CD4-positive, alpha-beta T cell treated with Interleukin-15 for 4 hours (primary cell): ENCODE measurements around the gene AGTR1.
"Not testable (repeated sequence)": the region's sequence is repeated elsewhere in the genome, so short reads cannot be mapped to it uniquely, and the experiment has no call there.

ENCODE experiments used
- DNase-seq: peaks from one replicate; pipeline ENCODE4 v3.0.0-alpha.2; 2020; ENCODE audit warnings: low spot score

AGTR1 gene

DNA sequence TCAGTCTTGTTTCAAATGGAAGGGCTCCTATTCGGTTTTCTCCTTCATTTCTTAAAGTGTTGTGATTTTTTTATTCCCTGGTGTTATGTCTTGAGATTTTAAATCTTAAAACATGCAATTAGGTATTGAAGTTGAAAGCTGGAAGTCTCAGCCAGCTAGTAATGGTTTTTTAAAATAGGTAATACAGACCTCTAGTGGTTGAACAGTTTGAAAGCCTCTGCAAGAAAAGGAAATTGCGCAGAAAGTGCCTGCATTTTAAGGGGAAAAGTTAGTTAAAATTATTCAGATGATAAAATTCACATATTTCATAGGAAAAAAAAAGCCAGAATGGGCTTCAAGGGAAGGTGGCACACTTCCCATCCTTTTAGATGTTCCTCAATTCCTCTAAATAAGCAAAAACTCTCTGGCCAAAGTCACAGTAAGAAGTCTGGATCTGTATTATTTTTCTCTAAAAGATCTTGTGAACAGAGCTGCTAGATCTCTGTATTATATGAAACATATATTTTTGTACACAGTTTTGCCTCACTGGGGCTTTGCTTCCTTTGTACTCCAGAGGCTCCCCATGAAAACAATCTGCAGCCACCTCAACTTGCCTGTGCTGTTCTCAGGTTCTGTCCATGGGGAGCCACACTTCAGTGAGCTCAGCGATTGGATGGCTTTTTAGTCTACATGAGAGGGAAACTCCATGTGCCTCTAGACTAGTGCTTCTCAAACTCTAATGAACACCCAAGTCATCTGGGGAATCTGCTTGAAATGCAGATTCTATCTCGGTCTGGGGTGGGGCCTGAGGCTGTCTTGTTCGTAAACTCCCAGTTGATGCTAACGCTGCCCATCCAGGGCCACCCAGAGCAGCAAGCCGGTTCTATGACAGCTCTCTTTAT lies 21.5 kb downstream of the AGTR1 start:
- DNase-seq: no peak

DNA sequence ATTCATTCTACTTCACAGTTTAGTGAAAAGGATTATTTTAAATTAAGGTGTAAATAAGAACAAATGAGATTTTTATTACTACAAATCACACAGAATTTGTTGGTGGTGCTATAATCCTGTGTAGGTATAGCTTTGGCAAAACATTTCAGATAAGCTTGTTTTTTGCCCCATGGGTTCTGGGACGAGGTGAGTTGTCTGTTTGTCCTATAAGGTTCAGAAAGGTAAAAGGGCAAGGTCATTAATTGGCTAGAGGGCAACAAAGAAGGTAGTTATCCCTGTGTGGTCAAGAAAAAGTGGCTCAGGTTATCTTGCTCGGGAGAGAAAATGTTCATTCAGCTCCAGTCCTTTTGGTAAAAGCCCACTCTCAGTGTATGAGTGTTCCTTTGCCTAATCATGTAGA lies 23.2 kb downstream of the AGTR1 start:
- no peak for DNase-seq

DNA sequence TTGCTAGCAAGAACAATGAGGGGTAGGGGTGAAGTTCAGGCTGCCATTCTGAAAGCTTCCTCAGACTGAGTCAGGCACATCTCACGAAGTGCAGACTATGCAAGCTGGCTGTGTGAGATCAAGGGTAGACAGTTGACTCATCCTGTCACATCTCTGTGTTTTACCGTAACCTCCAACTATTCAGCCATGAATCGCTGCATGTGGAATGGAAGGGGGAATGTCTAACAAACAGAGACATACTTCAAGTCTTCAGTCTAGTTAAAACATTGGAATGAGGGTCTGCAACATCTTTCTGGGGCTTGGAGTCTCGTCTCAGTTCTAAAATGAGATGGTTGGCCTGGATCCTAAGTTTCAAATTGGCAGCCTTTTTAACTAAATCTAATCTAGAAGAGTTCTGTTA lies 25.9 kb downstream of the AGTR1 start:
- DNase-seq: no peak

DNA sequence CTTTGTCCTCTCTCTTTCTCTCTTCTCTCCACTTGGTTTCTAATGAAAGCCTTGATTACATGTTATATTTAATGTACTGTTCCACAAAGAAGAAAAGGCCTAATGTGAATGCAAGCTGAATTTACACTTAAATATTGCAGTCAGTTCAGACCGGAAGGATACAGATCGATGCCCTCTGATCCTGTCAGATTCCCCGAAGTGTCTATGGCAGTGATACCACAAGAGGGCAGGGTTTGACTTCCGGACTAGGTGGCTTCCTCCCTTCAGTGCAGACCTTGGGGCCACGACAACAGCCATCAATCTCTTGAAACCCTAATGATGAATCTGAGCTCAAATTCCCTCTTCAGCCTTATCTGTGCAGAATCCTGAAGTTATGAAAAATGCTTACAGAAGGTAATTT lies 29.5 kb downstream of the AGTR1 start:
- DNase-seq: no peak

DNA sequence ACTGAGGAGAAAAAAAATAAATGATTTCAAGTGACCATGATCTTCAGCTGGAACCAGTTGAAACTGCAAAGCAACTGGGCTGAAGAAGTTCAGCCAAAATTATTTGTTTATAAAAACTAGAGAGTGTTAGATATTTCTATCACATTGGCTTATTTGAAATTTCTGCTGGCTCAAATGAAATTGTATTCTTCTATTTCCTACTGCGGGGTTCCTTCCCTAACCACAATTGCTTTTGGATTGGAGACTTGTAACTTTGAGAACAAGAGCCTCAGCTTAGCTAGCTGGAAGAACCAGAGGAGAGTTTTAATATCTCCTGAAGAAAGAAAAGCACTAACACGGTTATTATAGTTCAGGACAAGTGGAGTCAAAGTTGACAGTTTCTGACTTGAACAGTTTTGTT lies 31.1 kb downstream of the AGTR1 start:
- DNase-seq: no peak

DNA sequence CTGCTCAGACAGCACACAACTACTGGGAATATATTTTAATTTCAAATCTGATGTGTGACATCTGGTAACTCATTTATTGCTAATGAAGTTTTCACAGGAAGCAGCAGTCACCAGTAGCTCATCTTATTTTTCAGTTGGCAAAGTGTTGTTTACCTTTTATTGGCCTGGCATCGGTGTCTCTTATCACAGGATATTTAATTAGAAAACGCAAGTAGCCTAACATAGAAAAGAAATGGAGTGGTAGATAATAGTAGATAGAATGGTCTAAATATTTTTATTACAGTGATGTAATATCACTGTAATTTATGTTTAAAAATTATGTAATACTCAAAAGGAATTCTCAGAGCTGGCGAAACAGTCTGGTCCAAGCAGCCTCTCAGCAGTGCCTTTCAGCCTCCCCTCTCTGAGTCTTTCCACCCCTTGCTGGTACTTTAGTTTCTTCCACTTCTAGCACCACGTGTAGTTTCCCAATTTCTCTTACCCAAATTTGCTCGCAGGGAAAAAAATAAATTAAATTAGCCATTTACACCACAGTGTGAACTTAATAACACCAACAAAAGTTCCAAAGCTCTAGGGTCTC lies 31.9 kb downstream of the AGTR1 start:
- DNase-seq: no peak

DNA sequence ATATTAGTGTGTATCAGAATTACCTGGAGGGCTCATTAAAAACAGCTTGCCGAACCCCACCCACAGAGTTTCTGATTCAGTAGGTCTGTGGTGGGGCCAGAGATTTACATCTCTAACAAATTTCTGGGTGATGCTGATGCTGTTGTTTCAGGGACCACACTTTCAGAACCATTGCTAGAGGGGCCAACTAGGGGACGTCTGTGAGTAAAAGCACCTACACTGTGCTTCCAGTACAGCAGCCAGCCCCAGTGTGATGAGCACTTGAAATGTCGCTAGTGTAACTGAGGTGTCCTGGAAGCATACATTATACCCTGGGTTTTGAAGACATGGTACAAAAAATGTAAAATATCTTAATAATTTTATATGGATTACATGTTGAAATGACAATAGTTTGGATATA lies 33.0 kb downstream of the AGTR1 start:
- no peak for DNase-seq

DNA sequence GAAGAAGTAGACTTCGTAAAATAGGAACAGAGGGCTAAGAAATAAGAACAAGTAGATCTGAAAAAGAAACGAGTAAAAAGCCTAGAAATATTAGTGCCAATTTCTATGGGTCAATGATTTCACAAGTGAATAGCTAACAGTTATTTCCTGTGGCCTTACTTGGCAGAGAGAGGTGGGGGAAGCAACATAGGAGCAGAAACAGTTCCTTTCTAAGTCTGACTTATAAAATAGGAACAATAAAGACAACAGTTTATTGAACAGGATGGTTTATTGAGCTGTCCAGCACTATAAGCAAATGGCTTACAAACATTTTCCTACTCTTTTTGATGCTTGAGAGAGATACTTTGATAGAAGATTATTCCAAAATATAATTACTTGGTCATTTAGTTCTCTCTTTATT lies 37.9 kb downstream of the AGTR1 start:
- DNase-seq: no peak

DNA sequence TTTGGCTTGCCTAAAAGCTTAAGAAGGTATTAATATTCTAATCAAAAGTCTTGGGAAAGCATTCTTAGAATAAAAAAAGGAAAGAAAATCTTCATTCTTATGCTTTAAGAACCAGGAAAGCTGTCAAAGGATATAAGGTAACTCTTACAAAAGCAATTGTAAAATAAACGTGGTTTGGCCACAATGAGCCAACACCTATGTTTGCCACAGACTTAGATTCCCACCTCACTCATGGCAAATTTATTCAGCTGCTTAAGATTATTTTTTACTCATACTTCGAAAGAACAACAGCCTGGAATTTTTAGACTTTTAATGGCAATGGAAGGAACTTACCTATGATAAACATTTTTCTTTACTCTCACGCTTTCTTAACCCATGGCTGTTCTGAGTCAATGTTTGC lies 38.4 kb downstream of the AGTR1 start:
- no peak for DNase-seq

DNA sequence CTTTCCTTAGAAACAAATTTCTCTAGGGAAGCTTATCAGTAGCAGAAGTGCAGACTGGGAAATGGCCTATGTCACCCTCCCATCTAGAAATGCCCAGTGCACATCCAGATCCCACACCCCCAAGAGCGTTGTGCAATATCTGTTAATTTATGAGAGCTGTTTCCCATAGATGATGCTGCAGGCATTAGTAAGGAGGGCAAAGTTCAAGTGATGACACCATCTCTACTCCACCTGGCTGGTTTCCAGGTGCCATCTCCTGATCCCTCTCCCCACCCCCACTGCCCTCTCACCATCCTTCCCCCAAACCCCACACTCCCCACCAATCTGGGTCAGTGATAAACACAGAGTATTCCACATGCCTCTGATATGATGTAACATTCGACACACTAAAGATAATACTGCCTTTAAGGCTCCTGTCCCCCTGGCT lies 39.4 kb downstream of the AGTR1 start:
- no peak for DNase-seq

DNA sequence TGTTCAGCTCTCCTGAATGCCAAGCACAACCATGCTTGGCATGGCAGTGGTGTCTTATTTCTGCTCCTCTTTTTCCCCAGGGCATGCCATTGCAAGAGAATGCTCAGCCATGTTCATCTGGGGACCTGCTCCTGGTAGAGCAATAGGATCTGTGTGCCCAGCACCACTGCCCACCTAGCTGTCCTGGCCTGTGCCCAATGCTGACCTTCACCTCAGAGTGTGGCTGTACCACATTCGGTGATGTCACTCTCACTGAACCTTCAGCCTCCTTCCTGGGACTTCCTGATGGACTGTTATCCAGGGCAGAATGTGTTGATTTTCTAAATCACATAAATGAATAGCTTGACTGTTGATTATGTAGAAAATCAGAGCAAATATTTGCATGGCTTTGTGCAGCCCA lies 42.0 kb downstream of the AGTR1 start:
- DNase-seq: no peak

DNA sequence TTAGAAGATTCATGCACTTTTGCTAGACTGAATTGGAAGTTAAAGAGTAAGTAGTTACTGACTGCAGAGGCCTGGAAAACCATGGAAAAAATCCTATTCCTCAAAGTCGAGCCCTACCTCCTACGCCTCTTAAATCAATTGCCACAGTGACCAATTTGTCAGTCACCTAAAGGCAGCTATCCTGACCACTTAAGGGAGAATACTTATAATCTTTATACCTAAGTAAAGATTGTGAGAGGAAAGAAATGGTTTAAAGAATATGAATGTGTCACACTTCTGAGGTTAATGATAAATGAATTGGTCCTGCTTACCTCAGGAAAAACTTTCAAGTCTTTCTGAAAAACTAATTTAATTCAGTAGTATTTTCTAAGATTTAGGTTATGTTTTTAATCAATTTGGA lies 42.6 kb downstream of the AGTR1 start:
- DNase-seq: no peak

DNA sequence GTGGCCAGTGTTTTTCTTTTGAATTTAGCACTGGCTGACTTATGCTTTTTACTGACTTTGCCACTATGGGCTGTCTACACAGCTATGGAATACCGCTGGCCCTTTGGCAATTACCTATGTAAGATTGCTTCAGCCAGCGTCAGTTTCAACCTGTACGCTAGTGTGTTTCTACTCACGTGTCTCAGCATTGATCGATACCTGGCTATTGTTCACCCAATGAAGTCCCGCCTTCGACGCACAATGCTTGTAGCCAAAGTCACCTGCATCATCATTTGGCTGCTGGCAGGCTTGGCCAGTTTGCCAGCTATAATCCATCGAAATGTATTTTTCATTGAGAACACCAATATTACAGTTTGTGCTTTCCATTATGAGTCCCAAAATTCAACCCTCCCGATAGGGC lies 43.5 kb downstream of the AGTR1 start:
- DNase-seq: no peak

DNA sequence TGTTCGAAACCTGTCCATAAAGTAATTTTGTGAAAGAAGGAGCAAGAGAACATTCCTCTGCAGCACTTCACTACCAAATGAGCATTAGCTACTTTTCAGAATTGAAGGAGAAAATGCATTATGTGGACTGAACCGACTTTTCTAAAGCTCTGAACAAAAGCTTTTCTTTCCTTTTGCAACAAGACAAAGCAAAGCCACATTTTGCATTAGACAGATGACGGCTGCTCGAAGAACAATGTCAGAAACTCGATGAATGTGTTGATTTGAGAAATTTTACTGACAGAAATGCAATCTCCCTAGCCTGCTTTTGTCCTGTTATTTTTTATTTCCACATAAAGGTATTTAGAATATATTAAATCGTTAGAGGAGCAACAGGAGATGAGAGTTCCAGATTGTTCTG lies 44.4 kb downstream of the AGTR1 start:
- no peak for DNase-seq

DNA sequence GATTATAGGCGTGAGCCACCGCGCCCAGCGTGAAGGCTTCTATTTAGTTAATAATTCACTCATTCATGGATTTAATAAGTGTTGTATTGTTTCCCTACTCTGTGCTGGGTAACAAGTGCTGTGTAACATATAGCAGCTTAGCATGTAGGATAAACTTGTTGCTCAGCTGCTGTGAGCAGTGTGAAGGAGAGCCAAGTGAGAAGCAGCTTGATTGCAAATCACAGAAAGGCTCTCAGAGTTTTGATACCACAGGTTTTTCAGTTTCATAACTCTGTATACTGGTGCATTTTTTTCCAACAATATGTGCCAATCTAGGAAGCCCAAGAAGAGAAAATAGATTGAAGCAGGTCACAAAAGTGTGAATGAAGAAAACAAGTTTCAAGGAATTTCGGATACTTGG lies 48.4 kb downstream of the AGTR1 start:
- no peak for DNase-seq

DNA sequence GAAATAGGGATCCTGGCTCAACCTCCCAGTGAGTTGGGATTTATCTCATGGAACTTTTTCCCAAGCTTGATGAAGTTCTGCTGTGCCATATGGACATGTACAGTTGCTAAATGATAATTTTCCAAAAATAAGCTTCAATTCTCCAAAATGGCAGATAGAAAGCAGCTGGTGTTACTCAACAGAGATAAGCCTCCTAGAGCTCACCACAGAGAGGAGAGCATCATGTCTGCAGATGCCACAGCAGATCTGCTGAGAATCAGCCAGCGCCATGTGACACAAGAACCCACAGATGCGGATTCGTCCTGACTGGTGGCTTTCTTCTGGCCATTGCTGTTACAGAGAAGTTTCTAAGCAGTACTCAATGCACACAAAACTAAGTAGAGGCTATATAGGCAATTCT lies 50.6 kb downstream of the AGTR1 start:
- no peak for DNase-seq

DNA sequence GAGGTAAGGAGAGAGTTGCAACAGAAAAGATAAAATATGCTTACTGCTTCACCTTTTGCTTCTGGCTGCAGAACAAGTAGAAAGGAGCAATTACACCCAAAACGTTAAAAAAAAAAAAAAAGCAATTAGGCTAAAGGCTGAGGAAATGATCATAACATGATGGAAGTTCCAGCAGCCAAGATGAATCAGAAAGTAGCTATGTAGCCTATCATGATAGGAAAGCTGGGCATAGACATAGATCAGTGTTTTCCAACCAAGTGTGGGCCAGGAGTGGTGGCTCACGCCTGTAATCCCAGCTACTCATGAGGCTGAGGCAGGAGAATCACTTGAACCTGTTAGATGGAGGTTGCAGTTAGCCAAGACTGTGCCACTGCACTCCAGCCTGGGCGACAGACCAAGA lies 52.6 kb downstream of the AGTR1 start:
- DNase-seq: no peak

DNA sequence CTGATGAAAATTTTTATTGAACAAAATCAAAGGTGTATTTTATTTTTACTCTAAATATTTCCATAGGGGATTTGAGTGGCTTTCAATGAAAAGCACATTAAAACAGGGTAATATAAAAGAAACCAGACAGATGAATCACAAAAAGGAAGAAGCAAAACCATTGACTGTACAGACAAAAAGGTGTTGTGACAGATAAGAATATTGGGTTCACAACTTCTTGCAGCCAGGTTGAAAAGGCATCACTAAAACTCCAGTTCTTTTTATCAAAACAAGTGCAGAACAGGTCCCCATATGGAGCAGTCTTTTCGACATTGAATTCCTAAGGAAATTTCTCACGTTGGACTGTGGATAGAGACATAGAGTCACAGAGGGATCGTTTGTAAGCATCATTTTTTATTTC lies 53.8 kb downstream of the AGTR1 start:
- DNase-seq: no peak

DNA sequence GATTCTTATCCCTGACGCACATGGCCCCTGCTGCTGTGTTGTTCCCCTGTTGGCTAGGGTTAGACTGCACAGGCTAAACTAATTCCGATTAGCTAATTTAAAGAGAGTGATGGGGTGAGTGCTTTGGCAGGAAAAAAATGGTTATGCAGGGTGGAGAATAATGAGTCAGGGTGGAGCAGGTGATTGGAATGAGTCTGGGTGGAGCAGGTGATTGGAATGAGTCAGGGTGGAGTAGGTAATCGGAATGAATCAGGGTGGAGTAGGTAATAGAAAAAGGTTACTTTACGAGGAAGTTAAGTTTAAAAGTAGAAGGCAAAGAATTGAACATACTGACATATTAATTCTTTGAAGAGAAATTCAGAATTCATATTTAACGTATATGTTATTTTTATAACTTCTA lies 55.7 kb downstream of the AGTR1 start:
- not testable (repeated sequence) for DNase-seq

DNA sequence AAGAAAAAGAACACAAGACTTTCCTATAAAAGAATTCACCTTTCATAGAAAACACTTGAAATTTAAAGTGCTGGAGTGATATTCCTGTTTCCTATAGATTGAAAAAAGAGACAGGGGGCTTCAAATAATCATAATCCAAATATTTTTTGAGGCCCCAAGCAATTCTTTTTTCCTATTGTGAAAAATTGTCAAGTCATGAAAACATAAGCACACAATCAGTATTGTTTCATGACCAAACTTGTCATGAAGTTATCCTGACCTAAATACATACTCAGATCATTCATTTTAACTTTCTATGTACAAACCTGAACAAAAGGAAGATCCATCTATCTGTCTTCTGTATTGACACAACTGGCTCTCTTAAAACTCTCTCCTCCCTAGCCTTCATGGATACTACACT lies 57.9 kb downstream of the AGTR1 start:
- no peak for DNase-seq

DNA sequence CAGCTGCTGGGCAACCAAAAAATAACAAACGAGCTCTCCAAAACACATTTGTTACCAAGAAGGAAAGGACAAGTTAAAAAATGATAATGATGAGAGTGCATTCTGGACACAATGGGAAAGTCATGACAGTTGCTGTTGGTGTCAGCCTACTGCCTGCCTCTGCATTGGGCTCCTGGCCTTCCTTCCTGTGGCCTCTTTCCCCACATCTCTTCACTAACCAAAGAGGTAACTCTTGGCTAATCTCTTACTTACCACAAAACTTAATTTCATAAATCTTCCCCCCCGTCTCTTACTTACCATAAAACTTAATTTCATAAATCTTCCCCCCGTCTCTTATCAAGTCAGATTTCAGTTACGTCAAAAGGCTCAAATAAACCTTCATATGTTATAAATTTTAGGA lies 58.6 kb downstream of the AGTR1 start:
- DNase-seq: no peak

DNA sequence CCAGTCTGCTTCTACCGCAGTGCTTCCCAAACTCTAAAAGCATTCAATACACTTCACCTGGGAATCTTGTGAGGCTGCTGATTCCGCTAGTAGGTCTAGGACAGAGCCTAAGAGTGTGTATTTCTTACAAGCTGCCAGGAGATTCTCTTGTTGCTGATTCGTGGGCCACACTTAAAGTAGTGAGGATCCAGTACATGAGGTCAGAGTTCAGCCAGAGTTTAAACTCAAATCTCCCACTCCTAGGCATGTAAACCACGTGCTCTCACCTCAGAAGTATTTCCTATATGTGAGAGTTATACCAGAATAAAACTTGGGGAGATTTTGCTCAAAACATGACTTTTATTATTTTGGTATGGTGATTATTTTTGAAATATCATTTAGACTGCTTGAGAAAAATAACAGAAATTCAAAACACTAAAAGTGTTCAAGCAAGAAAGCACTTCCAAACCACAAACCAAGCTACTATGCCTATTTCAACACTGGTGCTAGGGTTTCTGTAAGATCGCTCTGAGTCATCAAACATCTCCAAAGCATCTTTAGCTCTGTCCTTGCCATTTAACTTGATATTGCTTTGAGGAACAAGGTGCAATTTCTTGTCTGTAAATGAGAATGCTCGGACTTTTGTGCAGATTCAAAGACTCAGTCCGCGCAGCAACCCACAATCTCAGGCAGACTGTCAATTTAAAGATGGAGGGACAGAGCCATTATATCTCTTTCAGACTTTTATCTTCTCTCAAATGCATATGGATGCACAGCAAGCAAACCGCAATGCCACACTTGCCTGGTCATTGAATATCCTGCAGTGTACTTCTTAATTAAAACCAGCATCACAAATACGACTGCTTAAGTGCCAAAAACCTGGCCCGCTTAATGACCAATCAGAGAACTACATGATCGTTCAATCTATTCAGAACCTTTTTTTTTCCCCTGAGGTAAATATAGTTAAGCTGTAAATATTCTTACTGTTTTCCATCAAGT lies 59.8 kb downstream of the AGTR1 start:
- no peak for DNase-seq
